Activated T-helper 1 cell treated with anti-CD3 and anti-CD28 coated beads, Interleukin-12 subunit alpha, Interleukin-12 subunit beta, Interleukin-2, Interleukin-4 antibody, amounts not matched to agents 30 ng/mL and 10 ng/mL and 1 ng/mL, durations not matched to agents 14 hours and 24 hours and 36 hours (primary cell): ENCODE measurements around the gene SH3GL3. TPM values are rescaled to one million over a fixed set of nuclear protein-coding genes. Genes with fewer than 3 reads are reported as not detected.

Source experiments
- DNase-seq: peaks from one replicate; pipeline ENCODE4 v3.0.0; 2021; ENCODE audit warnings: low spot score
- H3K27ac Mint-ChIP-seq: one replicate; pipeline ENCODE4 v1.8.0; 2021; ENCODE audit warnings: mild to moderate bottlenecking, mixed read lengths
- H3K27me3 Mint-ChIP-seq: one replicate; pipeline ENCODE4 v1.8.0; 2022; ENCODE audit warnings: mild to moderate bottlenecking, moderate library complexity, mixed read lengths; ENCODE audit not compliant: insufficient read depth
- H3K36me3 Mint-ChIP-seq: one replicate; pipeline ENCODE4 v1.8.0; 2021; ENCODE audit warnings: low read depth, mixed read lengths
- H3K4me1 Mint-ChIP-seq: one replicate; pipeline ENCODE4 v1.8.0; 2021; ENCODE audit warnings: low read depth, mixed read lengths
- H3K4me3 Mint-ChIP-seq: one replicate; pipeline ENCODE4 v1.8.0; 2021; ENCODE audit warnings: mild to moderate bottlenecking, moderate library complexity, mixed read lengths
- H3K9me3 Mint-ChIP-seq: one replicate; pipeline ENCODE4 v1.8.0; 2021; ENCODE audit warnings: mixed read lengths
- intact Hi-C: fragments of 100-400 bp; cut with micrococcal nuclease; formaldehyde crosslinking; loops from one replicate; pipeline ENCODE4 v1.15.1; 2024
- total RNA-seq: library from RNA; stranded (reverse); gene quantifications from 2 replicates; pipeline ENCODE4 v1.2.3, GENCODE V29; 2022

The SH3GL3 gene
- total RNA-seq, 1 donor from 2014 or later, result not detected

DNA sequence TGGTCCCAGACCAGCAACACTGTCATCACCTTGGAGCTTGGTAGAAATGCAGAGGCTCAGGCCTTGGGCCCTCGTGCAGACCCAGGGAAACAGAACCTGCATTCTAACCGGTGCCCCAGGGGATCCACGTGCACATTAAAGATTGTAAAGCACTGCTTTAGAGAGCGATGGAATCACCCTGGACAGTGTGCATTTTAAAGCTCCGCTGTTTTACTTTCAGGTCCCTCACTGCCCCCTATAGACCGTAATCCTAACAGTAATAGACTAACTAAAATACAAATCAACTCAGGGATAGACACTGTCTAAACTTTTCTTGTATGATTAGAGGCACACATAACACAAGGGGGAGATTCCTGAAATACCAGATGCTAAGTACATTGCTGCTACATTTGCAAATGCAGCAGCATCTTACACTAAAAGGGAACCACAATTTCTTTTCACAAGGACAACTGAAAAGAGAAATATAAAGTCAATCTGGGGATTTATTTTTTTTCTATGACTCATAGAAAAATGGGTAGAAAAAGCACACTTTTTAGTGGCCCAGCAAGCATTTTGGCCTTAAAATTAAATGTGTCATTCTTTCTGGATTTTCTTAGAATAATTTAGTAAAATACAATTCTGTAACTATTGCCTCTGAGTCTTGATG is 10.5 kb upstream of the SH3GL3 start:
- Mint-ChIP-seq H3K27me3 (peaks cover 9% of the 10 kb centered on the region), H3K4me1 (peaks cover 6% of the 10 kb centered on the region), H3K27ac (no peak overlapping the region), H3K36me3 (no peaks in the 10 kb centered on the region), H3K4me3 (no peak overlapping the region), H3K9me3 (no peaks in the 10 kb centered on the region)
- DNase-seq, result no peak
- intact Hi-C loops, result no loop called here

DNA sequence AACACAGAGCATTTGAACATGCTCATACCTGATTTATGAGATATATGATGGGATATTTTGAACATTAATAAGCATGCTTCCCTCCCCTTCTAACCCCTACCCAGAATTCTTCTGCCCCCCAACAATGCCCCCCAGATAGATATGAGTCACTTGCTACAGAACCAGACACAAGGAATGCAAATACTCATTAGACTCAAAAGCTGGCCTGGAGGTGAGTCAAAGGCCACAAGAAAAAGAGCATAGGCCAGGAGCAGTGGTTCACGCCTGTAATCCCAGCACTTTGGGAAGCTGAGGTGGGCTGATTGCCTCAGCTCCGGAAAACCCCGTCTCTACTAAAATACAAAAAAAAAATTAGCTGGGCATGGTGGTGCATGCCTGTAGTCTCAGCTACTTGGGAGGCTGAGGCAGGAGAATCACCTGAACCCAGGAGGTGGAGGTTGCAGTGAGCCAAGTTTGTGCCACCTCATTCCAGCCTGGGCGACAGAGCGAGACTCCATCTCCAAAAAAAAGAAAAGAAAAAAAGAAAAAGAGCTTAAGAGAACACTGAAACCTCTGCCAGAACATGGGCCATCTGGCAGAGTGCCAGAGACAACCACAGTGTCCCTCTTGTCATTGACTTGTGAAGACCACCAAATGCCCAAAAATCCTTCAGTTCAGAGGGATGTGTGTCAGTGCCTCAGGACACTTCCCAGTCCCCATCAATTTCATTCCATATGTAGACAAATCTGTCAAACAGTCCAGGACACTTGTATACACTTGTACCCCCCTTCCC is 3.9 kb upstream of the SH3GL3 start:
- no peak for DNase-seq
- H3K4me1 Mint-ChIP-seq, result peaks cover 12% of the 10 kb centered on the region
- H3K4me3 Mint-ChIP-seq, result no peak overlapping the region
- H3K9me3 Mint-ChIP-seq, result no peaks in the 10 kb centered on the region
- no peak overlapping the region for H3K27ac Mint-ChIP-seq
- H3K36me3 Mint-ChIP-seq, result peaks cover 2% of the 10 kb centered on the region
- intact Hi-C loops, result no loop called here
- peaks cover 25% of the 10 kb centered on the region for H3K27me3 Mint-ChIP-seq

DNA sequence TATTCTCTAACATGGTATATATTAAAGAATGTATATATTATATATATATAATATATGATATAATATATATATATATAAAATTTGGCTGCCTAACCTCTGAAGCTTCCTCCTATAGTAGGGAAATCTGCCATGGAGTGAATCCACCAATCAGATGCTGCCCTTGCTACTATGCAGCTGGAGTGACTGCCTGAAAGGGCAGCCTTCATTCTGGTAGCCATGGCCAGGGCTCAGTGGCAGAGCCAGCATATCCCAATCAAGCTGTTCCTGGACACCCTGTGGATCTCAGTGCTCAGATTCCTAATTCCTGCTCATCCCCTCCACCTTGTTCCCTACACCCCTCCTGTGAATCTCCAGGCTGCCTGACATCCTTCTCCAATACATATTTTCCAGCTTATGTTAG is 2.2 kb upstream of the SH3GL3 start:
- intact Hi-C loops, result no loop called here
- Mint-ChIP-seq H3K27me3 (peaks cover 33% of the 10 kb centered on the region), H3K27ac (no peak overlapping the region), H3K4me1 (peaks cover 6% of the 10 kb centered on the region), H3K36me3 (peaks cover 2% of the 10 kb centered on the region), H3K9me3 (no peaks in the 10 kb centered on the region), H3K4me3 (no peak overlapping the region)
- DNase-seq, result no peak

DNA sequence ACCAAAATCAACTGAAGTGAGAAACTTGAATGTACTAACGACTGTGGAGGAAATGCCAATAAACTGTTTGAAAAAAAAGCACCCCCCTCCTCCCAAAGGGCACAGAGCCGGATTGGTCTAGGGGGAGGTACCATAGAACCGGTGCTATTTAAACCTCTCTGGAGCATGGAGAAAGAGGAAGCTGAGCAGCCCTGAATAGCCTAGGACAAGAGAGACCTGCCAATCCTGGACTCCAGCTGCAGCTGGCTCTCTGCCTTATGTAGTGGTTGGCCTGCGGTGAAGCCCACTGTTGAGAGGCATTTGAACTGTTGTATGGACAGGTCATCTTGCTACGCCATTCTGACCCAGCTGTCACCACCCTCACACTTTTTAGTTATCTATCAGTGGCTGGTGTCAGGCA is 1.5 kb upstream of the SH3GL3 start:
- H3K36me3 Mint-ChIP-seq, result peaks cover 2% of the 10 kb centered on the region
- H3K4me3 Mint-ChIP-seq, result no peak overlapping the region
- no peak for DNase-seq
- intact Hi-C loops, result no loop called here
- H3K4me1 Mint-ChIP-seq, result peaks cover 6% of the 10 kb centered on the region
- peaks cover 37% of the 10 kb centered on the region for H3K27me3 Mint-ChIP-seq
- no peaks in the 10 kb centered on the region for H3K9me3 Mint-ChIP-seq
- no peak overlapping the region for H3K27ac Mint-ChIP-seq

DNA sequence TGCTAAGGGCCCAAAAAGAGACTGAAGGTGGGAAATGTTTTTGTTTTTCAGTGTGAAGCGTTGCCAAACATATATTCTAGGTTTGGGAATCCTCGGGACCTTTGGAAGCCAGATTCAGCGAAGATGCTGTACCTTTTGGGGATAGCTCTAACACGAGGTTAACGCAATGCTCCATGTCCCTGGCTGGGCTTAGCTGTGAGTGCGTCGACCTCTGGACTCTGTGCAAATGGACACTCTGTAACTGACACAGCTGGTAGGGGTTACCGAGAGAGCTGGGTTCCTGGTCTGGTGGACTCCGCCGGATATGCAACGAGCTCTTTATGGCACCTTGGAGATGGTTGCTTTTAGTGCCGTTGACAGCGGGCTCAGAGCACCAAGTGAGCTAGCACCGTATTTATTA is 724 bp upstream of the SH3GL3 start:
- no peak overlapping the region for H3K27ac Mint-ChIP-seq
- intact Hi-C loops, result no loop called here
- H3K36me3 Mint-ChIP-seq, result peaks cover 2% of the 10 kb centered on the region
- H3K4me1 Mint-ChIP-seq, result peaks cover 6% of the 10 kb centered on the region
- H3K27me3 Mint-ChIP-seq, result peaks cover 37% of the 10 kb centered on the region
- peak overlapping the region; percentile 77 for H3K4me3 Mint-ChIP-seq
- no peak for DNase-seq
- H3K9me3 Mint-ChIP-seq, result no peaks in the 10 kb centered on the region

DNA sequence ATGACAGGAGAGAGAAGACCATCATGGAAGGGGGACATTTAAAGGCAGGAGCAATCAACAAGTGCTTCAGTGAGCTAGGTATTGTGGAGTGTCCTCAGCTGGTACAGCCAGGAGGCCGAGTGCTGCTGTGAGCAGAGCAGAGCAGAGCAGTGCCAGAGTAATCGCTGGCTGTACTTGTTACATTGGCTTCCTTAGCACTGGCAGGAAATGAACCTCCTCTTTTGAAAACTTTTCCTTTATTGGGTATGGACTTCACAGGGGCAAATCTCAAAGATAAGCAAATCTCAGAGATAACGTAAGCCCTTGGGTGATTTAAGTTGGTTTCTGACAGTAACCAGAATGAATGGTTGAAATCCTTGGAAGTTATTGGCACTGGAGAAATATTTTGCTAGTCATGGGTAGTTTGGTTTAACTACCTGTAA is 2.1 kb downstream of the SH3GL3 start:
- H3K36me3 Mint-ChIP-seq, result peaks cover 2% of the 10 kb centered on the region
- intact Hi-C loops, result no loop called here
- H3K27ac Mint-ChIP-seq, result no peak overlapping the region
- no peak overlapping the region for H3K4me3 Mint-ChIP-seq
- peaks cover 37% of the 10 kb centered on the region for H3K27me3 Mint-ChIP-seq
- H3K4me1 Mint-ChIP-seq, result peaks cover 6% of the 10 kb centered on the region
- DNase-seq, result no peak
- H3K9me3 Mint-ChIP-seq, result no peaks in the 10 kb centered on the region

DNA sequence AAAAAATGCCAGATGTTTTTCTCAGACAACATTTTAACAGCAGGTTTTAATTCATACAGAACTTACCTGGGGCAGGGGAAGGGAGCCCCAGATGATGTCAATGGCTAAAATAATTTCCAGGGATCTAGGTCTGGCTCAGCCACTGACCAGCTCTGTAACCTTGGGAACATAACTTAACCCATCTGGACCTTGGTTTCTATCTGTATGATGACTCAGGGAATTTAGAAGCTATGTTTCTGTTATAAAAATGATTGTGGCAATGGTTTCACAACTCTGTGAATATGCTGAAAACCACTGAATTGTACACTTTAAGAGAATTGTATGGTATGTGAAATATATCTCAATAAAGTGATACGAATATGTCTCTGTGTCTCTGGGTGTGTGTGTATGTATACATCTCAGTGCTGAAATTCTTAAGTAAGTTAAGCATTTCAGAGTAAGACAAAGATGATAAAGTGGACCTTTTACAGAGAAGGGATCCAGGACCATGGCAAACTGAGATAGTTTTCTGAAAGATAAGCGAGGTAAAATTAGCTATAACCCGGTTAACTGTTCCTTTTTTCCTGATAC is 2.9 kb downstream of the SH3GL3 start:
- intact Hi-C loops, result no loop called here
- Mint-ChIP-seq H3K27ac (no peak overlapping the region), H3K4me1 (peaks cover 6% of the 10 kb centered on the region), H3K36me3 (peaks cover 2% of the 10 kb centered on the region), H3K4me3 (no peak overlapping the region), H3K9me3 (no peaks in the 10 kb centered on the region), H3K27me3 (peaks cover 36% of the 10 kb centered on the region)
- no peak for DNase-seq

DNA sequence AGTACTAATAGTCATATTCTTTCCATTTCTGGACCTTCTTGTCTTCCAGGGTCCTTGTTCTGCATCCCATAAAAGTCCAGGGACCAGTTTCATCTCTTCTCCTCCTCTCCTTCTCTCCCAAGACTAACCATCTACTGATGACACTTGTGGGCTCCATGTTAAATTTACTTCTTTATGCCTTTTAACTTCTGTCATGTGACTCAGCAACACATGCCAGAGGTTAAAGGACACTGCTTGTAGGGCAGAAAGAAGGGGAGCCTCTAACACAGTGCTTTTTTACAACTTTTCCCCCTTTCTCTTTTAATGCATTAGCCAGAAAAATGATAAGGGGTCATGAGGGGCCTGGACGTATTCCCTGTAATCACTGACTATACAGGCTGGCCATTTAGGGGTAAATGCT is 10.0 kb downstream of the SH3GL3 start:
- no peak for DNase-seq
- no peaks in the 10 kb centered on the region for H3K36me3 Mint-ChIP-seq
- peaks cover under 1% of the 10 kb centered on the region for H3K27me3 Mint-ChIP-seq
- intact Hi-C loops, result no loop called here
- no peaks in the 10 kb centered on the region for H3K4me1 Mint-ChIP-seq
- no peak overlapping the region for H3K27ac Mint-ChIP-seq
- no peaks in the 10 kb centered on the region for H3K9me3 Mint-ChIP-seq
- H3K4me3 Mint-ChIP-seq, result no peak overlapping the region

DNA sequence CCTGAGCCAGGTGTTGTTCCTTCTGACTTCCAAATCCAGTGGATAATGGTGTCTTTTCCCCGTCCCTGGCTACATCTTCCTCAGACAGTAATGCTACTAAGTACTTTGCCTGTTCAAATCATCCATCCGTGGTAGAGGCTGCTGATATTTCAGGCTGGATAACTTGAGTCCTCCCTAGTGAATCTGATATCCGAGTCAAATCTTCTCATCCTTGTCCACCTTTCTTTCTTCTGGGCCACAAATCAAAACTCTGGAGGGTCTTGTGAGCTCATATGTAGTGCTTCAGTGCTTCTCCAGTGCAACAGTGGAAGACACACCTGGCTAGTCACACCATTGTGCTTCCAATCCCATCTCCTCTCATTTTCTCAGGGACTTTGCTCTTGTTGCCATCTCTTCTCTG is 11.2 kb downstream of the SH3GL3 start:
- no peaks in the 10 kb centered on the region for H3K4me1 Mint-ChIP-seq
- intact Hi-C loops, result no loop called here
- H3K27ac Mint-ChIP-seq, result no peak overlapping the region
- peaks cover 3% of the 10 kb centered on the region for H3K27me3 Mint-ChIP-seq
- H3K4me3 Mint-ChIP-seq, result no peak overlapping the region
- no peaks in the 10 kb centered on the region for H3K9me3 Mint-ChIP-seq
- H3K36me3 Mint-ChIP-seq, result no peaks in the 10 kb centered on the region
- DNase-seq, result no peak

DNA sequence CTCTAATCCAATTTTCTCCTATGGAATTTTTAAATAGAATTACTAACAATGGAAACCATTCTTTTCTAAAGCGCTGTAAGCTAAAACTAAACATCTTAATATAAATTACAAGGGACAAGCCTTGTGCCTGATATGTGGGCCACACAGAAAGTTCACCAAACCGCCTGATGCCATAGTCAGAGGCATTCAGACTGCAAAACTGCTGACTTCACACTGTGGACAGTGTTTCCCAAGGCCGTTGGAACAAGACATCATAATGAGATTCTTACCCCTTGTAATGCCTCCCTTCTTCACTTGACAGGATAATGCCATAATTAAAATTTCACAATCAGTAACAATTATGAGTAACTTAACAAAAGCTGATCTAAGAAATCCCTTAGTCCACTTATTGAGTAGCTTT is 14.9 kb downstream of the SH3GL3 start:
- no peaks in the 10 kb centered on the region for H3K4me1 Mint-ChIP-seq
- no peak overlapping the region for H3K27ac Mint-ChIP-seq
- no peak for DNase-seq
- no peak overlapping the region for H3K4me3 Mint-ChIP-seq
- H3K36me3 Mint-ChIP-seq, result no peaks in the 10 kb centered on the region
- intact Hi-C loops, result no loop called here
- peaks cover 6% of the 10 kb centered on the region for H3K27me3 Mint-ChIP-seq
- no peaks in the 10 kb centered on the region for H3K9me3 Mint-ChIP-seq

DNA sequence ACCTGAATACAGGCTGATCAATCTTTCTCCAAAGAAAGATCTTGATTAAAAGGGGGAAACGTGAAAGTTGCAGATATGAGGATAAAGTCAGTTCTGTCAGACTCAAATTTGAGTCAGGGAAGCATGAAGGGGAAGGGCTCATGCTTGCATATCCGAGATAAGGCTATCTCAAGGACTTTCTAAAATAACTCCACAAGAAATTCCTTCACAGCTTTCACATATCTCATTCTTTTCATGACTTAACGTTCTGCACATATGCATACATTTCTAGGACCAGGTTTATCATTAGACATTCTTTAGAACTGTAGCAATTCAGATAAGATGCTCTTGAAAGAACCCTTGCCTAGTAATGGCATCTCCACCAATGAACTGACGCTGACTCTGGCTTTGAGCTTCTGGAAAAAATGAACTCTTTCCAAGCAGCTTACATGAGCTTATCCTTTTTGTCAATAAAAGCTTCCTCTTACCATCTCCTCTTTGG is 15.9 kb downstream of the SH3GL3 start:
- Mint-ChIP-seq H3K4me3 (no peak overlapping the region), H3K4me1 (no peaks in the 10 kb centered on the region), H3K9me3 (no peaks in the 10 kb centered on the region), H3K27me3 (peaks cover 6% of the 10 kb centered on the region), H3K36me3 (no peaks in the 10 kb centered on the region), H3K27ac (no peak overlapping the region)
- intact Hi-C loops, result no loop called here
- DNase-seq, result no peak

DNA sequence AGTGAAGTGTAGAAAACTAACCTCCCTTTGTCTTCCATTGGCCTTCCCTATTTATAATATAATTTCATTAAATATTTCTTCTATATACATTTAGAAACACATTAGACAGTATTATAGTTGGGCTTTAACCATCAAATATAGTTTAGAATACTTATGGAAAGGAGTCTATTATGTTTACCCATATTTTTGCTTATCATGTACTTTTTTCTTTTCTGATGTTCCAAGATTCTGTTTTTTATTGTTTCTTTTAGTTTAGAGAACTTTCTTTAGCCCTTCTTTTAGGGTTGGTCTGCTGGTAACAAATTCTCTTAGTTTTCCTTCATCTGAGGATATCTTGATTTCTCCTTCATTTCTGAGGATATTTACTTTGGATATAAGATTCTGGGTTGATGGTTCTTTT is 23.7 kb downstream of the SH3GL3 start:
- Mint-ChIP-seq H3K27me3 (peaks cover 3% of the 10 kb centered on the region), H3K36me3 (no peaks in the 10 kb centered on the region), H3K4me3 (no peak overlapping the region), H3K4me1 (no peaks in the 10 kb centered on the region), H3K27ac (no peak overlapping the region), H3K9me3 (no peaks in the 10 kb centered on the region)
- intact Hi-C loops, result no loop called here
- no peak for DNase-seq

DNA sequence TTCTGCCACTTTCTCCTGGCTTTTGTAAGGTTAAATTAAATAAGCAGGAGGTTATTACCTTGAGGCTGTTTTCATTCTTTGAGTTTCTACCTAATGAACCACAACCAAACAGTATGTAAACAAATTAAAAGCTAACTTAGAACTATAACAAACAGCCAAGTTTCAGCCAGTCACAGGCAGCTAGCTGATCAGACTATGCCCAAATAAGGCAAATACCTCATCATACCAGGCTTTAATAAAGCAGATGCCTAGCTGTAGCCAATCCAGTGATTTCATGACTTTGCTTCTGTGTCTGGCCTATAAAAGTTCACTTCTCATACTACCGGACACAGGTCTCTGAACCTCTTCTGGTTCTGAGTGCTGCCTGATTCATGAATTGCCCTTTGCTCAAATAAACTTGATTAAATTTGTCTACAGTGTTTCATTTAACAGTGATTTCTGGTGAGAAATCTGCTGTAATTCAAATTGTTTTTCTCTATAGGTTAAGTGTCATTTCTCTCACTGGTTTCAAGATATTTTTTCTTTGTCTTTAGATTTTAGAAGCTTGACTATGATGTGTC is 24.2 kb downstream of the SH3GL3 start:
- no peak for DNase-seq
- H3K9me3 Mint-ChIP-seq, result no peaks in the 10 kb centered on the region
- no peaks in the 10 kb centered on the region for H3K4me1 Mint-ChIP-seq

More for the DNA sequence above, 24.2 kb downstream of the SH3GL3 start:
- Mint-ChIP-seq H3K36me3 (no peaks in the 10 kb centered on the region), H3K4me3 (no peak overlapping the region), H3K27me3 (peaks cover 3% of the 10 kb centered on the region), H3K27ac (no peak overlapping the region)
- intact Hi-C loops, result no loop called here
